8988T (cell line): ENCODE results near the gene AP3D1.

Experiments used
- DNase-seq: peaks from one replicate; pipeline ENCODE4 v3.0.0; 2011

The AP3D1 gene

GRCh38 chr19:2126879-2127518, 24.4 kb downstream of the AP3D1 start:
- no peak for DNase-seq

- DNase-seq, result no peak
Observed at GRCh38 chr19:2123682-2124387, 27.5 kb downstream of the AP3D1 start.

DNA sequence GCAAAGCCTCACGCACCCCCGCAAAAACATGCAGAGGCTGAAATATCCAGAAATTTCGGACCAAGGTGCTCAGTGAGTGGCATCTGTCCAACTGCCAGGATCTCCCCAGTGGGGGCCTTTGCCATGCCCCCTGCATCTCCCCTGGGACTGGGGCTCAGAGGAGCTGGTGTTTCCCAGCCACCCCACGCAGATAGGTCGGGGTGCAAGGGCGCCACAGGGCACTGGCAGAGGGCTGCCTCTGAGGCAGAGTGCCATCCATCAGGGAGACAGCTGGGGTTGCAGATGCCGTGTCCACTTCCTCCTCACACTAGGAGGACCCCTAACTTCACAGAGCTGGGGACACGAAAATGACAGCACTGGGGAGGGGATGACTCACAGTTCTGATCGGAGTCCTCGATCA, 28.4 kb downstream of the AP3D1 start:
- DNase-seq, result no peak

GRCh38 chr19:2122251-2122650, 29.1 kb downstream of the AP3D1 start:
- no peak for DNase-seq

DNA sequence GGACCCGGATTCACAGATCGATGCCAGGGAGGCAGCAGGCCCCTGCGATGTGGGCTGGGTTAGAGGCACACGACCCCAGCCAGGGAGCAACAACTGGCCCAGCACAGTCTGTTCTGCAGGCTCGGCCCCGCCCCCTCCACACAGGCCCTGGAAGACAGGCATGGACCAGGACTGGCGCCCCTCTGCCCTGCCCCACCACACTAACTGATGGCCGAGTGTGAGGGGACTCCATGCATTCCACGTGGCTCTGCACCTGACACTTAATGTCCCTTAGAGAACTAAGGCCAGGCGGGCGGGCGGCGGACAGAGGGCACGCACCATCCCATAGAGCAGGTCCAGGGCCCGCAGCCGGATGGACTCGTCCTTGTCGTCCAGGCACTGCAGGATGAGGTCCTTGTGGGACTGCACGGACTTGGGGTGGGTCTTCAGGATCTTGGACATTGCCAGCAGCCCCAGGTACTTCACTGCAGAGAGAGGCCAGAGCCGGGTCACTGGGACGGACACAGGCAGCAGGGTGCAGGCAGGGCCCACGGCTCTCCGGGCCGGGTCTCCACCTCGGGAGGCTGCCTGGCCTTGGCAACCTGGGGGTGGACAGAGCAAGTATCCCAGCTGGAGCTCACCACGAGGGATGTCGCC, 29.8 kb downstream of the AP3D1 start:
- DNase-seq, result no peak

- DNase-seq, result no peak
Observed at GRCh38 chr19:2120821-2121220, 30.5 kb downstream of the AP3D1 start.

DNA sequence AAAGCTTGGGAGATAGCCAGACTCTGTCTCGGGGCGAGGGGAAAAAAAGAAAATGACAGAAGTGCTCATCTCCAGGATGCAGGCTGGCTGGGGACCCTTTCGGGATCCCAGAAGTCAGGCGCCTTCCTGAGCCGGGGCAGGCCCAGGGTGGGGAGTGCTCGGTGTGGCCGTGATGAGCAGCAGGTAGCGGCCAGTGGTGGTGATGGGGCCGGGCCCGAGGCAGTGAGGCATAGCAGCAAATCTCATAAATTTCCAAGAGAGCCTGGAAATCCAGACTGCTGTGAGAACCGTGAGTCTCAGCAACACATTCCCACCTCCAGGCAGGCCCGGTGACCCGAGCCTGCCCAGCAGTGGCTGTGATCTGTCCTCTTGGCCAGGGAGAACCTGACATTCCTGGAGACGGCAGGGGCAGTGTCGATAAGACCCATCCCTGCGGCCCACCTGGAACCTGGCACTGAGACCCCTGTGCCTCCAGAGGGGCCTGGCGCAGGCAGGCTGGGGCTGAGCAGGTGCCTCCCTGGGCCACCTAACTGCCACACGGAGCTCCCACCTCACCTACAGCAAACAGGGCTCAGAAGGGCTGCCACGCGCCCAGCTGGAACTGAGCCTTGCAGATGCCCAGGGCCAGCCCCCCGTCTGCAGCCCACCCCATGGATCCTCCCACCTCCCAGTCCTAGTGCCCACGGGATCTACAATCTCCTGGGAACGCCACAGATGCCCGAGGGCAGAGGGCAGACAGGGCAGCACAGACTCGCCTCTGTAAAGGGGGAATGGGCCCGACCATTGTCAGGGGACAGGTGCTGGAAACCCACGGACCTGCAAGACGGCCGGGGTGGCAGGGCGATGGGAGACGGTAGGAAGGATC, 31.2 kb downstream of the AP3D1 start:
- no peak for DNase-seq

GRCh38 chr19:2118438-2118837, 32.9 kb downstream of the AP3D1 start:
- no peak for DNase-seq

GRCh38 chr19:2117215-2117960, 34.0 kb downstream of the AP3D1 start:
- no peak for DNase-seq

- DNase-seq, result no peak
Observed at GRCh38 chr19:2116507-2116906, 34.9 kb downstream of the AP3D1 start.

DNA sequence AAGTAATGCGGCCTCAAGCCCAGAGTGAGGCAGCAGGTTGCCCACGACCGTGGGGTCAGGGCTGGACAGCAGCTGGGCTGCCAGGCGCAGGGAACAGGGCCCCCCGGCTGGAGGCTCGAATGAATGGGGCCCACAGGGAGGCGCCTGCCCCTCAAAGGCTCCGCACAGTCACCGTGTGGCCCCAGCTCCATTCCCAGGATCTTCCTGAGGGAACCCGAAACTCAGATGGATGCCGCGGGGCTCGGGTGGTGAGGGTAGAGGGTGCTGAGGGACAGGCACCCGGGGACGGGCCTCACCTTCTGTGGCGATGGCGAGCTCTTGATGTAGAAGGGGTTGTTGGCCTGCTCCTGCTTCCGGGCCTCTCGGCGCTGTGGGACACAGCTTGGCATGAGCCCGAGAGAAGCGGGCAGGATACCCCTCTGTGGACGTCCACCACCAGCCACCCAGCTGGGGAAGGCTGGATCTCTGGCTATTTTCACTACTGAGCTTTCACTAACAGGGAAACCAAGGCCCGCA, 35.4 kb downstream of the AP3D1 start:
- DNase-seq, result no peak

- no peak for DNase-seq
Observed at GRCh38 chr19:2115324-2115723, 36.0 kb downstream of the AP3D1 start.

DNA sequence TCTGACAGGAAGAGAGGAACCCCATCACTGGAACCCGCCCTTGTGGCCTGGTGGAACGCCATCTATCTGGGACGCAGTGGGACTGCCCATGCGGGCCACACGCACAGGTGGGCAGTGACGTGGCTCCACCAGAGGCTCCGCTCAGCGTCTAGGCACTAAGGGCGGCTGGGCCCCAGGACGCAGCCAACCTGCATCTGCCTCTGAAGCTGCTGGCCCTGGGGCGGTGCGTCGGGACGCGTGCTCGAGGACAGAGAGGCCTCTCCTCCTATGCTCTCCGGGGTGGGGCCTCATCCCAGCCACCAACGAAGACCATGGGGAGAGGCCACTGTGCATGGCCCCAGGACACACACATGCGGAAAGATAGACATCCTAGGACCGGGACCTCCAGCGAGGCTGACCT, 36.5 kb downstream of the AP3D1 start:
- DNase-seq, result no peak

DNA sequence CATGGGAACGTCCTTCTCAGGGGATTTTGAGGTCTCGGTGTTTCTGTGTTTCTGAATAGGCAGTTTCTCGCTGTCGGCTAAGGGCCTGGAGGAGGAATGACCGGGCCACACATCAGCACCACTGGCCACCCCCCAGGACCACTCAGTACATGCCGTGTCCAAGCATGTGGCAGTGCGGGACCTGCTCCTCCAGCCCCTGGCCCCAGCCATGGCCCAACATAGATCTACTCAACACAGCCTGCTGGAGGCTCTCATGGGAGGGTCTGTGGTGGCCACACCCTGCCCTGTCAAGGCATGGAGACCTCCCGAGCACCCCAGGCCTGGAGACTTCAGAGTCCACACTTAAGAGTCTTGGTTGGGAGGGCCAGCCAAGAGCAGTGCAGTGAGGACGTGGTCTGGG, 37.1 kb downstream of the AP3D1 start:
- DNase-seq, result no peak

GRCh38 chr19:2113439-2114211, 37.7 kb downstream of the AP3D1 start:
- DNase-seq, result peak; percentile 75

DNA sequence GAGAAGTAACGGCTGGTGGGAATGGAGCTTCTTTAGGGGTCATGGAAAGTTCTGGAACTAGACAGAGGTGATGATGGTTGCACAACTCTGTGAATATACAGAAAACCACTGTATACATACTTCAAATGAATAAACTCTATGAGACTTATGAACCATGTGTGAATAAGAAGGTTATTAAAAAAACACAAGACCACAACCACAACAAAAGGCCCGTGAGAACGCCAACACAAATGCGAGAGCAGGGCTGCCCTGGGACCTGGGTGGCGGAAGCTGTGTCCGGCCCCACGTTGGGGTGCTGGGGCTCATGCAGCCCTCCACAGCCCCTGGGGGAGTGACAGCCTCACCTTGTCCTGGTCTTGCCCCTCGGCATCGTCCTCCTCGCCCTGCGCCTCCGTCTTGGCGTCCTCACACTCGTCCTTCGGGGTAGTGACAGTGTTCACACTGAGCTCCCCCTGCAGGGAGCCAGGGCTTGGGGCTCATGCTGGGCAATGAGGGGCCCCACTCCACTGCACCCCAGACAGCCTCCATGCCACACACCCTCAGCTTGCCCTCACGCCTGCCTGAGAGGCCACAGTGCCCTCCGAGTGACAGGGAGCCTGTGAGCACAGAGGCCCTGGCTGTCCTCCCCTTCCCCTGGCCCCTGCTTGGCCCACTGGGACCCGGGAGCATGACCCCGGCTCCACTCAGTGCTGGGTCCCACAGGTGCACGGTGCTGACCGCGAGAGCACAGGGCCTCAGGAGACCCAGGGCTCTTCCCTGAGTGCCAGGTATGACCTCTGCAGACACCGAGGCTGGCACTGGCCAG, 38.6 kb downstream of the AP3D1 start:
- no peak for DNase-seq

- DNase-seq, result no peak
Observed at GRCh38 chr19:2111886-2112285, 39.5 kb downstream of the AP3D1 start.

GRCh38 chr19:2111425-2111824, 39.9 kb downstream of the AP3D1 start:
- no peak for DNase-seq

DNA sequence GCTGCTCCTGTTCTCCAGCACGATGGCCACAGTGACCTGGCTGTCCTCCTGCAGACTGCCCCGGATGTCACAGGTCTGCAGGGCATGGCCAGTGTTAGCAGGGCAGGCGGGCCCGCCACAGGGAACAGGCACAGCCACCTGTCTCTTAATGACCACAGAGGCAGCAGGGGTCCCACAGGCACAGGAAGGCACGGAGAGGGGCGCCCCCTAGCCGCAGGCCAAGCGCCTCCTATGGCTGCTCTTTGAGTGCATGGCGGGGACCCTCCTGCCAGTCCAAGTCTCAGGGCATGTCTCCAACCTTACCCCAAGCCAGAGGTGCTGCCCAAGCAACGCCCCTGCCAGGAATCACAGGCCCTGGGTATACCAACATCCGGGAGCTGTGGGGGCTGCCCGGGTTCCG, 40.5 kb downstream of the AP3D1 start:
- no peak for DNase-seq

GRCh38 chr19:2109046-2109864, 42.1 kb downstream of the AP3D1 start:
- DNase-seq, result no peak
